Activated CD4-positive, alpha-beta T cell treated with anti-CD3 and anti-CD28 coated beads, Interleukin-2, amount 50 U/mL, for 16 hours (primary cell): ENCODE measurements around the gene DNAH11.
"Not testable (repeated sequence)": the region's sequence is repeated elsewhere in the genome, so short reads cannot be mapped to it uniquely, and the experiment has no call there.

Experiments
- DNase-seq: peaks from one replicate; pipeline ENCODE4 v3.0.0-alpha.2; 2020

DNAH11 gene

GRCh38 chr7:21893401-21893800 lies 350.6 kb downstream of the DNAH11 start:
- no peak for DNase-seq

- DNase-seq, result peak; percentile 8
Observed at GRCh38 chr7:21898265-21898930, 355.6 kb downstream of the DNAH11 start.

- DNase-seq, result no peak
Observed at GRCh38 chr7:21902240-21902639, 359.4 kb downstream of the DNAH11 start.

- DNase-seq, result no peak
Observed at GRCh38 chr7:21903020-21903786, 360.4 kb downstream of the DNAH11 start.

- DNase-seq, result no peak
Observed at GRCh38 chr7:21908746-21909145, 365.9 kb downstream of the DNAH11 start.

DNA sequence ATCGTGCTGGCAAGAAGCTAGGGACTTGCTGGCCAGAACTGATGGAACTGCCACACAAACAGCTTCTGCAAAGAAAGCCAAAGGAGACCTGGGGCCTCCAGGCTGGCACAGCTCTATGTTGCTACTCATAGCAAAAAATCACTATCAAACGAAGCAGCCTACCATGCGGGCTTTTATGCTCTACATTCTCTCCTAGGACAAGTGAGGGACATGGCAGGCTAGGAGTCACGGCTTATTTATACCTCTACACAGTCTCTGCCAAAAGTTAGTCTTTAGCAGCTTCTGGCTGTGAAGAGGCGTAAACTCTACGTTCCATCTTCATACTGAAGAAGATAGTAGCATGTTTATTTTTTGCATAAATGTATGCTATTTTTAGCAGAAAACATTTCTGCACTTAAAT lies 367.4 kb downstream of the DNAH11 start:
- DNase-seq, result no peak

GRCh38 chr7:21911341-21911875 lies 368.6 kb downstream of the DNAH11 start:
- DNase-seq, result no peak

- no peak for DNase-seq
Observed at GRCh38 chr7:21912305-21912704, 369.5 kb downstream of the DNAH11 start.

- DNase-seq, result no peak
Observed at GRCh38 chr7:21912931-21913780, 370.3 kb downstream of the DNAH11 start.

DNA sequence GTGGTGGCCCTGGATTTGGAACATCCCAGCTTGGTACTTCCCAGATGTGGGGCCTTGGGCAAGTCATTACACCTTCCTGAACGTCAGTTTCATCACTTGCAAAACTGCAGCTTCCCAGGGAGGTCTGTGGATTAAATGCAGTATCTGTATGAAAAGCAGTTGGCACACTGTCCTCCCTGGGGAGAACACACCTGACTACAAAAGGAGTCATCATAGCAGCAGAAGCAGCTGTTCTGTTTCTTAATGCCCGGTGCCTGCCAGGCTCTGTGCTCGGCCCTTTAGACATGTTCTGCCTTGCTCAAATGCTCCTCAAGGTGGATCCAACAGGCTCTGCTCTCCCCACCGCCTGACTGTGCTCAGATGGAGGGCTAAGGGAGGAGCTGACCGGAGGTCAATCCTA lies 371.8 kb downstream of the DNAH11 start:
- DNase-seq, result no peak

GRCh38 chr7:21915140-21915539 lies 372.3 kb downstream of the DNAH11 start:
- DNase-seq, result no peak

DNA sequence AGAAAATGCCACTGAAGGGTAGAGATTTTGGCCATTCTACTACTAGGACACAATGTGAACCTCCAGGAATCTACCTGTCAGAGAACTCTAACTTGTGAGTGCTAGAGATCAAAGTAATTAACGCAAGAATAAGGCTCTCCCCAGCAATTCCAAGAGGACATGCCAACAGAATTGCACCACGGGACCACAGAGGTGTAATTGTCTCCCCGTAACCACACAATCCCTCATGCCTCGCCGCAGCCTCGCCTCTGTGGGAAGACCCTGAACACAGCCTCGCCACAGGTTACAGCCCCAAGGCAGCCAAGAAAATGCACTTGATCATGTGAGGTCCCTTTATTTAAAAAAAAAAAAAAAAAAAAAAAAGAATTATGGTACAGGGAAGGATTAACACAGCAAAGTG lies 373.3 kb downstream of the DNAH11 start:
- DNase-seq, result no peak

DNA sequence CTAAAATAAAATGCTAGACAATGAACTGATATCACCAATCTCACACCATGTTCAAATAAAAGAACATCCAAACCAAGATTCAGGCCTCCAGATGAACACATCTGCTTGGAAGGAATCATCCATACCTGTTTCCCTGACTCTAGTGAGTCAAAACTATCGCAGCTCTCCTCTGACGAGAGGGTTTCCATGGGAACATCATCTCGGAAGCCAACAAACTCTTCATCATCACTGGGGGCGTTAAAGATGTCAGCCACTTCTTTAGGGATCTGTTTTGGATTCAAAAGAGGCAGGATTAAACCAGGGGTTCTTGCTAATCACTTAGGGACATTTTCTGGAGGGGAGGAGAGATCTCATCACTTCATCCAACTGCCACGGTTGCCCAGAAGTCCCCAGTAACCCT lies 373.8 kb downstream of the DNAH11 start:
- no peak for DNase-seq

GRCh38 chr7:21918216-21918615 lies 375.4 kb downstream of the DNAH11 start:
- no peak for DNase-seq

- DNase-seq, result no peak
Observed at GRCh38 chr7:21920936-21921335, 378.1 kb downstream of the DNAH11 start.

GRCh38 chr7:21922605-21923004 lies 379.8 kb downstream of the DNAH11 start:
- no peak for DNase-seq

DNA sequence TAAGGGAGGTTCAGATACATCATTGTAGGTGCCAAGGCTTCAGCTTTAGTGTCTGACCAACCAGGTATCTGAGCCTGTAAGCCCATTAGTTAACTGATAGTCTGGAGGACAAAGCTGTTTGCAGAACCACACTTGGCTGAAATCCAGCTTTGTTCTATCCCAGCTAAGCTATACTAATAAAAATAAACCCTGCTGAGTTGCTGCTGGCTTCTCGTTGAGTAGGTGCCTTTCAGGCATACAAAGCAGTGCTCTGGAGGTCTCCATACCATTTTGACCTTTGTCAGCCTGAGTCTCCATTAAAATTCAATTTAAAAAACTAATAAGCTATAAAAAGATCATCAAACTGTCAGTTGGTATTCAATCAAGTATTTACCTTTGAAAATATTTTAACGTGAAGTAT lies 380.8 kb downstream of the DNAH11 start:
- DNase-seq, result no peak

DNA sequence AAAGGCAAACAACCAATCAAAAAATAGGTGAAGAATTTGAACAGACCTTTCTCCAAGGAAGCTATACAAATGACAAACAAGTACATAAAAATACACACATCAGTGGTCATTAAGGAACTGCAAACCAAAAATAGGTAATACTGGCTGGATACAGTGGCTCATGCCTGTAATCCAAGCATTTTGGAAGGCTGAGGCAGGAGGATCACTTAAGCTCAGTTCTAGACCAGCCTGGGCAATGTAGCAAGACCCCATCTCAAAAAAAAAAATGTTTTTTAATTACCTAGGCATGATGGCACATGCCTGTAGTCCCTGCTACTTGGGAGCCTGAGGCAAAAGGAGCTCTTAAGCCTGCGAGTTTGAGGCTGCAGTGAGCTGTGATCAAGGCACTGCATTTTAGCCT lies 383.6 kb downstream of the DNAH11 start:
- no peak for DNase-seq

DNA sequence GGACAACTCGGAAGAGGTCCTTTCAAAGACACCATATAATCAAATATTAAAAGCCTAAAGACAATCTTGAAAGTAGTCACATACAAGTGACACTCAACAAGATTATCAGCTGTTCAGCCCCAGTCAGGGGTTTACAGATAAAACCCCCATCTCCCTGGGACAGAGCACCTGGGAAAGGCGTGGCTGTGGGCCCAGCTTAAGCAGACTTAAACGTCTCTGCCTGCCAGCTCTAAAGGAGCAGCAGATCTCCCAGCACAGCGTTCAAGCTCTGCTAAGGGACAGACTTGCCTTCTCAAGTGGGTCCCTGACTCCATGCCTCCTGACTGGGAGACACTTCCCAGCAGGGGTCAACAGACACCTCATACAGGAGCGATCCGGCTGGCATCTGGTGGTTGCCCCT lies 384.9 kb downstream of the DNAH11 start:
- DNase-seq, result no peak

- not testable (repeated sequence) for DNase-seq
Observed at GRCh38 chr7:21933293-21933692, 390.5 kb downstream of the DNAH11 start.

DNA sequence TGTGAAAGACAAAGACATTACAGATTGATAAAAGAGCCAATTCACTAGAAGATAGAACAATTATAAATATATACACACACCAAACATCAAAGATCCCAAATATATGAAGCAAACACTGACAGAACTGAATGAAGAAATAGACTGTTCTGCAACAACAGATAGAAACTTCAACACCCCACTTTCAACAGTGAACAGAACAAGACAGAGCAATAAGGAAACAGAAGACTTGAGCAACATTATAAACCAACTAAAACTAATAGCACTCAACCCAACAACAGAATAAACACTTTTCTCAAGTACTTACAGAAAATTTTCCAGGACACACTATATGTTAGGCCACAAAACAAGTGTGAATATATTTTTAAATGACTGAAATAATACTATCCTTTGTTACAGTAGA lies 392.0 kb downstream of the DNAH11 start:
- no peak for DNase-seq

- DNase-seq, result no peak
Observed at GRCh38 chr7:21938463-21938862, 395.6 kb downstream of the DNAH11 start.

GRCh38 chr7:21939136-21939857 lies 396.5 kb downstream of the DNAH11 start:
- peak; percentile 90 for DNase-seq
